Upper lobe of left lung (tissue), 6 donors: Measurements from ENCODE around the gene CLDN7. TPM values are rescaled to one million over a fixed set of nuclear protein-coding genes. Genes with fewer than 3 reads are reported as not detected.

Source experiments
- ATAC-seq, 2 donors: fragments of 200-7000 bp; cut with Tn5 transposase; one replicate each; pipeline ENCODE4 v1.9.1; 2022; ENCODE audit warnings: mild to moderate bottlenecking in 2 of 2, moderate library complexity in 2 of 2; ENCODE audit not compliant: low FRiP score in 2 of 2
- DNase-seq, 2 donors: peaks; one replicate each; pipeline ENCODE4 v3.0.0-alpha.2; 2019 to 2020
- H3K27ac ChIP-seq, 4 donors: fragments of 200-600 bp; sonication (generic); one replicate each; pipeline ENCODE4 v1.5.1; 2016 to 2019
- H3K27me3 ChIP-seq, 4 donors: fragments of 200-600 bp; sonication (generic); one replicate each; pipeline ENCODE4 v1.5.1; 2017 to 2019
- H3K36me3 ChIP-seq, 4 donors: fragments of 200-600 bp; sonication (generic); one replicate each; pipeline ENCODE4 v1.5.1; 2016 to 2019
- H3K4me1 ChIP-seq, 4 donors: fragments of 200-600 bp; sonication (generic); one replicate each; pipeline ENCODE4 v1.5.1; 2018 to 2019
- H3K4me3 ChIP-seq, 4 donors: fragments of 200-600 bp; sonication (generic); one replicate each; pipeline ENCODE4 v1.5.1; 2017 to 2019; ENCODE audit warnings: mild to moderate bottlenecking in 2 of 4, moderate library complexity in 1 of 4
- H3K9me3 ChIP-seq, 4 donors: fragments of 200-600 bp; sonication (generic); one replicate each; pipeline ENCODE4 v1.5.1; 2018 to 2019
- EP300 ChIP-seq, 4 donors: sonication (generic); formaldehyde crosslinking; IDR thresholded peaks; one replicate each; pipeline ENCODE4 v1.5.1; 2017; ENCODE audit warnings: antibody characterized with exemption in 4 of 4, control low read depth in 2 of 4
- POLR2A ChIP-seq, 4 donors: fragments of 450-650 bp; IDR thresholded peaks; one replicate each; pipeline ENCODE4 v1.5.1; 2016 to 2017; ENCODE audit warnings: antibody characterized with exemption in 4 of 4, mild to moderate bottlenecking in 2 of 4
- POLR2AphosphoS5 ChIP-seq, 2 donors: sonication (generic); formaldehyde crosslinking; IDR thresholded peaks; one replicate each; pipeline ENCODE4 v1.5.1; 2017; ENCODE audit warnings: antibody characterized with exemption in 2 of 2
- WGBS, 2 donors: methylation state at CpG; one replicate each; pipeline ENCODE4 v1.1.5; 2017 to 2018; 5-methylcytosine and 5-hydroxymethylcytosine counted together
- total RNA-seq, 6 donors: library from RNA; depleted of rRNA in 4 of 6; stranded (reverse); fragments of >200 nt in 4 of 6; gene quantifications; one replicate each; pipeline versions ENCODE4 v1.1.0 to v1.2.1, GENCODE V29; 2016 to 2021
- TF ChIP-seq, protein P1 (sequence below), 6 experiments: fragments of 450-650 bp in 4 of 6; fragments of 200-600 bp in 2 of 6; sonication (generic) in 2 of 6; IDR thresholded peaks; one replicate each; pipeline ENCODE4 v1.5.1; 2016 to 2019; ENCODE audit warnings: antibody characterized with exemption in 6 of 6
- donor health status: DM: no; HTN: no; CAD: no; lungs with moderate emphysema.
- donor health status: DM: no; HTN: yes; CAD: no; lungs with severe emphysema.

The CLDN7 gene
- total RNA-seq, 6 donors from 2014 or later = 57.6 to 201 (median 137) TPM

DNA sequence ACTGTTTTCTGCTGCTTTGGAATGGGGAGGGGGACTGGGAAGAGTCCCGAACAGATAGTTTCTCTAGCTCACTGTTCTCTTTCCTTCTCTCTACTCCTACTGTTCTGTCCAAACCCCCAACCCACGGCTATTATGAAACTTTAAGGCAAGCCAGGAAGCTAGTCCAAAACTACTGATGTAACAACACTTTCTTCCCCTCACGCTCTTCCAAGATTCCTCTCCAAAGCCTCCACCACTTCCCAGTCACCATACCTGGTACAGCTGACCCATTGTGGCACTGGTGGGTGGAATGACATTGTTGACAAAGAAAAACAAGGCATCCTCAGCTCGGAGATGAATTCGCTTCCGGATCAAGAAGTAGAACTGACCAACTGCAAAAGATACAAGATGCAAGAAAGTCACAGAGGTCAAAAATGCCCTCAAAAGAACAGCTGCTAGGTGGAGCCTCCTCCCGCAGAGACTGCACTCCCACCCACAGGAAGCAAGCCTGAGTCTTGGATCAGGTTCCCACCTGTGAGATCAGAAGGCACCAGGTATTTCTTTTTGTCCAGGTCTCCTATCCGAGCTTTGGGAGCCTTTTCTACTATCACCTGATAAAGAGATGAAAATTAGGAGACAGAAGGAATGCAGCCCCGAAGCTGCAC is 21.1 kb downstream of the CLDN7 start:
- WGBS, 2 donors = 24 to 41% methylated on average over 9 of the region's 9 CpGs
- Histone ChIP-seq H3K36me3 (peaks cover 0 to 43% (median 35%) of the 10 kb centered on the region in 4 donors), H3K4me1 (peaks cover 23 to 44% (median 34%) of the 10 kb centered on the region in 4 donors), H3K4me3 (peak overlapping the region; percentile 33 to 99 (median 80)), H3K9me3 (no peaks in the 10 kb centered on the region), H3K27ac (peak overlapping the region; percentile 92 to 100 (median 97)), H3K27me3 (no peaks in the 10 kb centered on the region)
- TF ChIP-seq EP300 (IDR thresholded peaks at IDR 0.05) = no peak
- TF ChIP-seq, protein P1, sequence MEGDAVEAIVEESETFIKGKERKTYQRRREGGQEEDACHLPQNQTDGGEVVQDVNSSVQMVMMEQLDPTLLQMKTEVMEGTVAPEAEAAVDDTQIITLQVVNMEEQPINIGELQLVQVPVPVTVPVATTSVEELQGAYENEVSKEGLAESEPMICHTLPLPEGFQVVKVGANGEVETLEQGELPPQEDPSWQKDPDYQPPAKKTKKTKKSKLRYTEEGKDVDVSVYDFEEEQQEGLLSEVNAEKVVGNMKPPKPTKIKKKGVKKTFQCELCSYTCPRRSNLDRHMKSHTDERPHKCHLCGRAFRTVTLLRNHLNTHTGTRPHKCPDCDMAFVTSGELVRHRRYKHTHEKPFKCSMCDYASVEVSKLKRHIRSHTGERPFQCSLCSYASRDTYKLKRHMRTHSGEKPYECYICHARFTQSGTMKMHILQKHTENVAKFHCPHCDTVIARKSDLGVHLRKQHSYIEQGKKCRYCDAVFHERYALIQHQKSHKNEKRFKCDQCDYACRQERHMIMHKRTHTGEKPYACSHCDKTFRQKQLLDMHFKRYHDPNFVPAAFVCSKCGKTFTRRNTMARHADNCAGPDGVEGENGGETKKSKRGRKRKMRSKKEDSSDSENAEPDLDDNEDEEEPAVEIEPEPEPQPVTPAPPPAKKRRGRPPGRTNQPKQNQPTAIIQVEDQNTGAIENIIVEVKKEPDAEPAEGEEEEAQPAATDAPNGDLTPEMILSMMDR (IDR thresholded peaks at IDR 0.05) = no peak
- no peak for TF ChIP-seq POLR2AphosphoS5 (IDR thresholded peaks at IDR 0.05)
- no peak for TF ChIP-seq POLR2A (IDR thresholded peaks at IDR 0.05)
- no peak for DNase-seq
- no peak for ATAC-seq

GRCh38 chr17:7240375-7240774 is 21.9 kb downstream of the CLDN7 start:
- Histone ChIP-seq H3K9me3 (no peaks in the 10 kb centered on the region), H3K4me1 (peaks cover 23 to 46% (median 35%) of the 10 kb centered on the region in 4 donors), H3K27ac (peak overlapping the region; percentile 92 to 100 (median 97)), H3K27me3 (no peaks in the 10 kb centered on the region), H3K36me3 (peaks cover 0 to 43% (median 34%) of the 10 kb centered on the region in 4 donors), H3K4me3 (peak overlapping the region in 2 of 4 donors; percentile 85 to 99)
- ATAC-seq = no peak
- 58% methylated on average over 4 of the region's 4 CpGs for WGBS, 2 donors
- DNase-seq = no peak
- TF ChIP-seq POLR2A (IDR thresholded peaks at IDR 0.05) = no peak
- TF ChIP-seq, protein P1 (IDR thresholded peaks at IDR 0.05) = no peak
- no peak for TF ChIP-seq EP300 (IDR thresholded peaks at IDR 0.05)
- TF ChIP-seq POLR2AphosphoS5 (IDR thresholded peaks at IDR 0.05) = no peak

- peak; percentile 84 to 93 for ATAC-seq
- peaks cover 26 to 55% (median 43%) of the 10 kb centered on the region in 4 donors for H3K4me1 ChIP-seq
- TF ChIP-seq, protein P1 (IDR thresholded peaks at IDR 0.05) = peak in 4 of 6 experiments; percentile 65 to 83 (median 70)
- peak; percentile 86 to 93 for TF ChIP-seq POLR2AphosphoS5 (IDR thresholded peaks at IDR 0.05)
- peak in 2 of 4 donors; percentile 32 to 71 for TF ChIP-seq POLR2A (IDR thresholded peaks at IDR 0.05)
- TF ChIP-seq EP300 (IDR thresholded peaks at IDR 0.05) = peak in 2 of 4 donors; percentile 51 to 52
Measured at GRCh38 chr17:7239091-7240027, 22.9 kb downstream of the CLDN7 start, which contains the start of gene PHF23. Gene PHF23, minus strand, starts transcription at chr17:7239457. Its CDS starts 178 bp downstream, at chr17:7239279.

GRCh38 chr17:7238420-7239090 is 23.7 kb downstream of the CLDN7 start:
- H3K27ac ChIP-seq = peak overlapping the region; percentile 90 to 98 (median 97)
- peaks cover 25 to 55% (median 43%) of the 10 kb centered on the region in 4 donors for H3K4me1 ChIP-seq
- WGBS, 2 donors = 0 to 1% methylated on average over 28 to 31 of the region's 39 CpGs
- H3K36me3 ChIP-seq = peaks cover 0 to 29% (median 23%) of the 10 kb centered on the region in 4 donors
- no peaks in the 10 kb centered on the region for H3K9me3 ChIP-seq
- TF ChIP-seq POLR2AphosphoS5 (IDR thresholded peaks at IDR 0.05) = no peak
- H3K4me3 ChIP-seq = peak overlapping the region; percentile 80 to 99 (median 91)
- ATAC-seq (no peak), DNase-seq (peak; percentile 33 to 54)
- H3K27me3 ChIP-seq = no peaks in the 10 kb centered on the region

More at GRCh38 chr17:7239091-7240027, 22.9 kb downstream of the CLDN7 start, which contains the start of gene PHF23:
- Histone ChIP-seq H3K36me3 (peaks cover 0 to 36% (median 27%) of the 10 kb centered on the region in 4 donors), H3K9me3 (no peaks in the 10 kb centered on the region), H3K27me3 (no peaks in the 10 kb centered on the region), H3K4me3 (peak within 1 kb of the TSS; percentile 80 to 99 (median 91)), H3K27ac (peak within 1 kb of the TSS; percentile 96 to 100 (median 97))
- peak; percentile 99 to 100 for DNase-seq
- 0 to 2% methylated on average over 51 to 53 of the region's 72 CpGs for WGBS, 2 donors
